DMS153 (cell line): ENCODE measurements around the gene LCE4A.

ENCODE experiments used
- DNase-seq: peaks from one replicate; lab custom pipeline; 2025; lab: John Stamatoyannopoulos, UW

LCE4A gene

GRCh38 chr1:152745765-152746444, 37.9 kb downstream of the LCE4A start:
- no peak for DNase-seq

GRCh38 chr1:152747831-152748230, 39.9 kb downstream of the LCE4A start:
- no peak for DNase-seq

- DNase-seq, result no peak
Observed at GRCh38 chr1:152752225-152752624, 44.3 kb downstream of the LCE4A start.

GRCh38 chr1:152753586-152753985, 45.6 kb downstream of the LCE4A start:
- no peak for DNase-seq

GRCh38 chr1:152756872-152757271, 48.9 kb downstream of the LCE4A start:
- no peak for DNase-seq

- DNase-seq, result no peak
Observed at GRCh38 chr1:152757747-152758146, 49.8 kb downstream of the LCE4A start, which contains the start of gene KPRP. TSS of gene KPRP (plus strand) at chr1:152758025. CDS start at chr1:152759589, 1,564 bp downstream.

- DNase-seq, result no peak
Observed at GRCh38 chr1:152758636-152759035, 50.7 kb downstream of the LCE4A start.
